Measurements from ENCODE around the gene ABL1. TPM values are rescaled to one million over a fixed set of nuclear protein-coding genes. Genes with fewer than 3 reads are reported as not detected.

ABL1 gene
- total RNA-seq, 2 experiments from 2014 or later, result 33.5 to 37.3 TPM

DNA sequence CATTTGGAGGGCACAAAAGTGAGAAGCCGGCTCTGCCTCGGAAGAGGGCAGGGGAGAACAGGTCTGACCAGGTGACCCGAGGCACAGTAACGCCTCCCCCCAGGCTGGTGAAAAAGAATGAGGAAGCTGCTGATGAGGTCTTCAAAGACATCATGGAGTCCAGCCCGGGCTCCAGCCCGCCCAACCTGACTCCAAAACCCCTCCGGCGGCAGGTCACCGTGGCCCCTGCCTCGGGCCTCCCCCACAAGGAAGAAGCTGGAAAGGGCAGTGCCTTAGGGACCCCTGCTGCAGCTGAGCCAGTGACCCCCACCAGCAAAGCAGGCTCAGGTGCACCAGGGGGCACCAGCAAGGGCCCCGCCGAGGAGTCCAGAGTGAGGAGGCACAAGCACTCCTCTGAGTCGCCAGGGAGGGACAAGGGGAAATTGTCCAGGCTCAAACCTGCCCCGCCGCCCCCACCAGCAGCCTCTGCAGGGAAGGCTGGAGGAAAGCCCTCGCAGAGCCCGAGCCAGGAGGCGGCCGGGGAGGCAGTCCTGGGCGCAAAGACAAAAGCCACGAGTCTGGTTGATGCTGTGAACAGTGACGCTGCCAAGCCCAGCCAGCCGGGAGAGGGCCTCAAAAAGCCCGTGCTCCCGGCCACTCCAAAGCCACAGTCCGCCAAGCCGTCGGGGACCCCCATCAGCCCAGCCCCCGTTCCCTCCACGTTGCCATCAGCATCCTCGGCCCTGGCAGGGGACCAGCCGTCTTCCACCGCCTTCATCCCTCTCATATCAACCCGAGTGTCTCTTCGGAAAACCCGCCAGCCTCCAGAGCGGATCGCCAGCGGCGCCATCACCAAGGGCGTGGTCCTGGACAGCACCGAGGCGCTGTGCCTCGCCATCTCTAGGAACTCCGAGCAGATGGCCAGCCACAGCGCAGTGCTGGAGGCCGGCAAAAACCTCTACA lies 49.8 kb downstream of the ABL1 start:
- Mint-ChIP-seq H3K4me1 (no peaks in the 10 kb centered on the region), H3K36me3 (ENCODE audit: low read depth) (peaks cover 8% of the 10 kb centered on the region), H3K27me3 (no peaks in the 10 kb centered on the region), H3K27ac (no peak overlapping the region), H3K4me3 (no peak overlapping the region), H3K9me3 (no peaks in the 10 kb centered on the region)
- DNase-seq, result no peak
- POLR2A ChIA-PET, result no interaction called here
- CTCF ChIA-PET, result interaction anchor here (0.5 kb wide), 1 partner anchor 1233 kb away, joined by 3 read pairs; no protein-coding TSS in a partner anchor

DNA sequence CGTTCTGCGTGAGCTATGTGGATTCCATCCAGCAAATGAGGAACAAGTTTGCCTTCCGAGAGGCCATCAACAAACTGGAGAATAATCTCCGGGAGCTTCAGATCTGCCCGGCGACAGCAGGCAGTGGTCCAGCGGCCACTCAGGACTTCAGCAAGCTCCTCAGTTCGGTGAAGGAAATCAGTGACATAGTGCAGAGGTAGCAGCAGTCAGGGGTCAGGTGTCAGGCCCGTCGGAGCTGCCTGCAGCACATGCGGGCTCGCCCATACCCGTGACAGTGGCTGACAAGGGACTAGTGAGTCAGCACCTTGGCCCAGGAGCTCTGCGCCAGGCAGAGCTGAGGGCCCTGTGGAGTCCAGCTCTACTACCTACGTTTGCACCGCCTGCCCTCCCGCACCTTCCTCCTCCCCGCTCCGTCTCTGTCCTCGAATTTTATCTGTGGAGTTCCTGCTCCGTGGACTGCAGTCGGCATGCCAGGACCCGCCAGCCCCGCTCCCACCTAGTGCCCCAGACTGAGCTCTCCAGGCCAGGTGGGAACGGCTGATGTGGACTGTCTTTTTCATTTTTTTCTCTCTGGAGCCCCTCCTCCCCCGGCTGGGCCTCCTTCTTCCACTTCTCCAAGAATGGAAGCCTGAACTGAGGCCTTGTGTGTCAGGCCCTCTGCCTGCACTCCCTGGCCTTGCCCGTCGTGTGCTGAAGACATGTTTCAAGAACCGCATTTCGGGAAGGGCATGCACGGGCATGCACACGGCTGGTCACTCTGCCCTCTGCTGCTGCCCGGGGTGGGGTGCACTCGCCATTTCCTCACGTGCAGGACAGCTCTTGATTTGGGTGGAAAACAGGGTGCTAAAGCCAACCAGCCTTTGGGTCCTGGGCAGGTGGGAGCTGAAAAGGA lies 50.7 kb downstream of the ABL1 start:
- H3K27me3 Mint-ChIP-seq, result no peaks in the 10 kb centered on the region
- CTCF ChIA-PET, result interaction anchor here (0.5 to 0.6 kb wide), 2 partner anchors 67 to 1234 kb away, joined by 3 read pairs; no protein-coding TSS in a partner anchor

DNA sequence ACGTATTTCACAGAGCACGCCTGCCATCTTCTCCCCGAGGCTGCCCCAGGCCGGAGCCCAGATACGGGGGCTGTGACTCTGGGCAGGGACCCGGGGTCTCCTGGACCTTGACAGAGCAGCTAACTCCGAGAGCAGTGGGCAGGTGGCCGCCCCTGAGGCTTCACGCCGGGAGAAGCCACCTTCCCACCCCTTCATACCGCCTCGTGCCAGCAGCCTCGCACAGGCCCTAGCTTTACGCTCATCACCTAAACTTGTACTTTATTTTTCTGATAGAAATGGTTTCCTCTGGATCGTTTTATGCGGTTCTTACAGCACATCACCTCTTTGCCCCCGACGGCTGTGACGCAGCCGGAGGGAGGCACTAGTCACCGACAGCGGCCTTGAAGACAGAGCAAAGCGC lies 51.9 kb downstream of the ABL1 start:
- H3K4me3 Mint-ChIP-seq, result no peak overlapping the region
- H3K9me3 Mint-ChIP-seq, result no peaks in the 10 kb centered on the region
- ChIA-PET CTCF (no interaction called here), POLR2A (no interaction called here)
- H3K27me3 Mint-ChIP-seq, result no peaks in the 10 kb centered on the region
- H3K4me1 Mint-ChIP-seq, result no peaks in the 10 kb centered on the region
- H3K27ac Mint-ChIP-seq, result no peak overlapping the region
- peaks cover 8% of the 10 kb centered on the region for H3K36me3 Mint-ChIP-seq (ENCODE audit: low read depth)
- DNase-seq, result no peak

More for the DNA sequence above, 50.7 kb downstream of the ABL1 start:
- Mint-ChIP-seq H3K36me3 (ENCODE audit: low read depth) (peaks cover 8% of the 10 kb centered on the region), H3K27ac (peak overlapping the region; percentile 13), H3K4me1 (no peaks in the 10 kb centered on the region), H3K9me3 (no peaks in the 10 kb centered on the region), H3K4me3 (no peak overlapping the region)
- DNase-seq, result no peak
- POLR2A ChIA-PET, result no interaction called here

DNA sequence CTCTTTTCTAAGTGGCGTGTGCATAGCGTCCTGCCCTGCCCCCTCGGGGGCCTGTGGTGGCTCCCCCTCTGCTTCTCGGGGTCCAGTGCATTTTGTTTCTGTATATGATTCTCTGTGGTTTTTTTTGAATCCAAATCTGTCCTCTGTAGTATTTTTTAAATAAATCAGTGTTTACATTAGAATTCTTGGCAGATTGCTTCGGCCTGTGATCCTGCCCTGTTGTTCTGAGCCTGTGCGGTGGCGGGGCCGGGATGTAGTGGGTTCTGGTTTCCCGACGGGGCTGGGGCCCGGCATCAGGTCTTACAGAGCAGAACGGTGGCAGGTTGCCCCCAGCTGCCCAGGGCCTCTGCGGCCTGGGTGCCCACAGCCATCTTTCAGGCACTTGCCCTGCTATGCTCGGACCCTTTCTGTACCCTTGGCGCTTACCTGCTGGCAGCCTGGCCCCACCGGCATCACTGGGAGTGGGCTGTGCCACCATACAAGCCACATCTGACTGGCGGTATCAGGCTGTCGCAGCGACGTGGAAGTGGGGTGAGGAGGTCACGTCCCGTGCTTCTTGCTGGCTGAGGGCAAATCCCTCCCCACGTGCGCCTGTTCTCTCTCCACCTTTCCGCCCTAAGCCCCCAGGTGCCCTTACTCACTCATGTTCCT lies 52.6 kb downstream of the ABL1 start:
- no peaks in the 10 kb centered on the region for H3K27me3 Mint-ChIP-seq
- H3K4me3 Mint-ChIP-seq, result no peak overlapping the region
- CTCF ChIA-PET, result no interaction called here
- POLR2A ChIA-PET, result no interaction called here
- H3K9me3 Mint-ChIP-seq, result no peaks in the 10 kb centered on the region
- H3K36me3 Mint-ChIP-seq (ENCODE audit: low read depth), result peaks cover 8% of the 10 kb centered on the region
- no peak for DNase-seq
- no peaks in the 10 kb centered on the region for H3K4me1 Mint-ChIP-seq
- no peak overlapping the region for H3K27ac Mint-ChIP-seq

DNA sequence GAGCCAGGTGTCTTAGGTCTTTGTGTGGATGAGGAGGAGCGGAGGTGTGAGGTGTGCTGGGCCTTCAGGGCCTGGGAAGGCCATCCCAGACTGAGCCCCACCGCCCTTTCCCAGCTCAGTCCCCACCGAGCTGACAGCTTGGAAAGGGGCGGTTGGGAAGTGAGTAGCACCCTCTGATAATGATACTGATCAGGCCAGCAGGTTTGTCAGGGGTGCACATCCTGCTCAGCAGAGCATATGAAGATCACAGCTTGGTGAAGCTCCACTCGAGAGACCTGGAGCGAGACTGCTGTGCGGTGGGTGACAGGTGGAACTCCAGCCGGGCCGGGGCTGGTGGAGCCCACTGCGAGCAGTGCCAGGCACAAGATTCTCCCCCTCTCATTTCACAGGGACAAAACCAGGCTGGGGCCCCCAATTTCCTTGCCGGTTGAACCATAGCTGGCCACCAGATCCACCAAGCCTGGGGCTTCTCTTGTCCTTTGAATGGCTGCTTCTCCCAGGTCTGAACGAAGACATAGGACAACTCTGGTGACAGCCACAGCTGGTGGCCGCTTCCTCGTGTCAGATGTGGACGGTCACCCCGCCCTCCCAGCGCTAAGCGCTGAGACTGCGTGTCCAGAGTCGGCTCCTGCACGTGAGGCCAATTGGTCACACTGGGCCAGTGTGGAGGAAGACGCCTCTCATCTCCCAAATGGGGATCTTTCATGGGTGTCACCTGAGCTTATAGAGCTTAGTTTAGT lies 53.3 kb downstream of the ABL1 start:
- ChIA-PET POLR2A (no interaction called here), CTCF (interaction anchor here (0.6 kb wide), 1 partner anchor 88 kb away, joined by 3 read pairs; no protein-coding TSS in a partner anchor)
- H3K27ac Mint-ChIP-seq, result no peak overlapping the region
- no peaks in the 10 kb centered on the region for H3K9me3 Mint-ChIP-seq
- H3K27me3 Mint-ChIP-seq, result no peaks in the 10 kb centered on the region
- H3K4me1 Mint-ChIP-seq, result no peaks in the 10 kb centered on the region
- DNase-seq, result no peak
- H3K36me3 Mint-ChIP-seq (ENCODE audit: low read depth), result peaks cover 8% of the 10 kb centered on the region
- H3K4me3 Mint-ChIP-seq, result no peak overlapping the region

DNA sequence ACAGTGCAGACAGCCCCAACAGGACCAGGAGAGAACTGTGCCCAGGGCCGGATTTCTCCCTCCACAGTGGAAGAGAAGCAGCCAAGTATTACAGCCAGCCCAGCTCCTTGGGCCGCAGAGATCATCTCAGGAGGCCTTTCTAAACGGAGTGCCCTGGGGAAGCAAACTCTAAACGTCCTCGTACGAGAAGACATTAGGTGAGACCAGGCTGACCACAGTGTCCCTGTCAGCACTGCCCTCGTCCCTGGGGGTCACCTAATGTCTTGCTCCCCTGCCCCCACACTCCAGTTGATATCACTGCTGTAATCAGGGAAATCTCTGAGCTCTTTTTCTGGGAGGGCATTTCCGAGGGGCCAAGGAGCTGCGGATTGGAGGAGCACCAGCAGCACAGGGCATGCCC lies 55.1 kb downstream of the ABL1 start:
- DNase-seq, result no peak
- ChIA-PET CTCF (interaction anchor here (0.5 to 1.2 kb wide), 3 partner anchors 10 to 155 kb away, joined by 3 to 4 read pairs (median 3); no protein-coding TSS in a partner anchor), POLR2A (no interaction called here)
- H3K36me3 Mint-ChIP-seq (ENCODE audit: low read depth), result peaks cover 2% of the 10 kb centered on the region
- H3K4me1 Mint-ChIP-seq, result no peaks in the 10 kb centered on the region
- no peaks in the 10 kb centered on the region for H3K9me3 Mint-ChIP-seq
- no peak overlapping the region for H3K27ac Mint-ChIP-seq
- H3K4me3 Mint-ChIP-seq, result no peak overlapping the region
- no peaks in the 10 kb centered on the region for H3K27me3 Mint-ChIP-seq

DNA sequence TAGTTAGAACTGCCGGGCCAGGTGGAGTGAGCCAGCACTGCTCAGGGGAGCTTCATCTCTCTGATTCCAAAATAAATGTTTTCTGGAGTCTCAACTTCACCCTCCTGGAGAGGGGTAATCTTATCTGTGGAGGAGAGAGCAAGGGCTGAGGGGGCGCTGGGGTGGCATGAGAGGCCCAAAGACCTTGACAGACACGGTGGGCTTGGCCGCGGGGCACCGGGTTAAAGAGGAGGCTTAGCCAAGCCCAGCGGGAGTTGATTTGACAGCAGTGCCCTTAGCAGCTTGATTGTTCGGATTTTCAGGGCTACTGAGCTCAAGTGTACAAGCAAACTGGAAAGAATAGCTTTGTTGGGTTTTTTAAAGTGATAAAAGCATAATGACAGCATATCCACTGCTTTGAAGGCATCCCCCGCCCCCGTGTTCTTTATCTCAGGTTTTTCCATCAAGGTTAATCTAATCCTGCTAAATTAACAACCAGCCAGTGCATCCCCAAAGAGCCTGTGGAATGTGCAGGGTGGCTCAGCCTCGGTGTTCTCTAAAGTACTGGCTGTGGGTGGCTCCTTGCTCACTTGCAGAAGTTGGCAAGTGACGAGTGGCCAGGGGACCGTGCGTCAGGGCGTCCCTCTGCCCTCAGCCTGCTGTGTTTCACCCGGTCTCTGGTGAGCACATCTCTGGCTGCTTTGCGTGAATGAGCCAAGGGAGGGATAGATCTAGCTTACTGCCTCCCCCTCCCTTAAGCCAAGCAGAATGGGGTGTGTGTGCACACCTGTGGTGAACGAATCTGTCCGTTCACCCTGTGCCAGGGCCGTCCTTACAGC lies 56.0 kb downstream of the ABL1 start:
- no peak overlapping the region for H3K27ac Mint-ChIP-seq
- H3K36me3 Mint-ChIP-seq (ENCODE audit: low read depth), result no peaks in the 10 kb centered on the region
- H3K4me1 Mint-ChIP-seq, result no peaks in the 10 kb centered on the region
- no peak for DNase-seq
- no peaks in the 10 kb centered on the region for H3K27me3 Mint-ChIP-seq
- no peaks in the 10 kb centered on the region for H3K9me3 Mint-ChIP-seq
- ChIA-PET CTCF (interaction anchor here (1.1 to 1.2 kb wide), 2 partner anchors 9 to 22 kb away, joined by 3 read pairs; no protein-coding TSS in a partner anchor), POLR2A (no interaction called here)
- no peak overlapping the region for H3K4me3 Mint-ChIP-seq

DNA sequence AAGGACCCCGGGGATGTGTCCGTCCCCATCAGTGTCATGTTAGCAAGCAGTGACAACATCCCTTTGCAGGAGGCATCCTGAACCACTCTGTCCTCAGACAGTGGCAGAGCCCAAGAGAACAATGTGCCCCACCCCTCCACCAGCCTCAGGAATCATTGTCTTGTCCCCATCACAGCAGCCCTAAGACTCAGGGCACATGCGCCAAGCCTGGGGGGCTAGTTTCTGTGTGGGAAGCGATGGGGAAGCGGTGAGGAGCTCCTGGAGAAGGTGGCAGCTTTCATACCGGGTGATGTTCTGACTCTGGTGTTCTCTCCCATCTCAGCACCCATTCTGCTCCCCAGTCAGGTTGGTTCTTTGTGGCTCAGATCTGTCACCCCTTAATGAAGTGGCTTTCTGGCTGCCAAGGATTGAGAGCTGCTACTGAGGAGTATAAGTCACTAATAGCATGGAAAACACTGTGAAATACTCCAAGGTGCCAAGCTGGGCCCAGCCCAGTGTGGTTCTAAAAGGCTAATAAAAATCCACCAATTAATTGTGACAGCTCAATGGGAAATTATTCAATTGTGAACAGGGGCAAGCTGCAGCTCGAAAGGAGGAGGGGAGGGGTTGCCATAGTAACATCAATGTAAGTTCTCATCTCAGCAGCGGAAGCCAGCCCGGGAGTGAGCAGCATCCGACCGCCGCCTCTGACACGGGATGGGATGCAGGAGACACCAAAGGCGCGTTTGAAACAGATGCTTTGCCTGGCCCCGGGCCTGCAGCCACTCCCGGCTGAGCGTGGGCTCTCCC lies 56.8 kb downstream of the ABL1 start:
- Mint-ChIP-seq H3K4me3 (no peak overlapping the region), H3K27ac (no peak overlapping the region), H3K4me1 (no peaks in the 10 kb centered on the region), H3K27me3 (no peaks in the 10 kb centered on the region), H3K36me3 (ENCODE audit: low read depth) (no peaks in the 10 kb centered on the region), H3K9me3 (no peaks in the 10 kb centered on the region)
- DNase-seq, result no peak
- ChIA-PET POLR2A (no interaction called here), CTCF (interaction anchor here (0.6 kb wide), 1 partner anchor 501 kb away, joined by 4 read pairs; no protein-coding TSS in a partner anchor)

DNA sequence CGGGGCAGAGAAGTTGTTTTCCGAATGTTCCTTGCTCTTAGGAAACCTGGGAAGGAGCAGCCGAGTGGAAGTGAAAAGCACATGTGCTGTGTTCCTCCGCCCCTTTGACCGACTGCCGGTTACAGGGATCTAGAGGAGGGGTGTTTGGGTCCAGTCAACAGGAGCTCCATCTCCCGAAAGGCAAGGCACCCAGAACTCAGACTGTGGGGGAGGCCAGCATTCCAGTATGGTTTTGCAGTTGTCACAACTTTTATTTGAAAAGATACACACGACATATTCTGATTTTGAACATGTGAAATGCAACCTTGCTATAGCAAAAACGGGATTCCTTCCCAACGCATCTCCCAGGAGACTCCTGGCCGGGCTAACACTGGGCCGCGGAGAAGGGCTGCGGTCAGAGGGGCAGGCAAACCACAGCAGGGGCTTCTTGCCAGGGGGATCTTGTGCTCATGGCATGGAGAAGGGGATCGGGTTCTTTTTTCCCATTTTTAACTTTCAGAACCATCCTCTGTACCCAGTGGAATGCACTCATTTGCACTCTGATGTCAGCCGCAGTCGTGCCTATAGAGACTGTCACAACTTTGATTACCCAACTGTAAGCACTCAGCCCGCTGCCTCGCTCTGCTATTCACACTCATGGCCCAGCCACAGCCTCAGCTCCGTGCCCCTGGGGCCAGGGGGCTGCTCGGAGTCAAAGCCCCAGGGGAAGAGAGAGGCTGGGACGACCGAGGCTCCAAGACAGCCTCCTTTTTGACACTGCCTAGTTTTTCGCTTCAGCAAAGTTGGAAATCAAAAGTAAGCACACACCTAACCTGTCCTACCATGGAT lies 57.6 kb downstream of the ABL1 start:
- POLR2A ChIA-PET, result no interaction called here

DNA sequence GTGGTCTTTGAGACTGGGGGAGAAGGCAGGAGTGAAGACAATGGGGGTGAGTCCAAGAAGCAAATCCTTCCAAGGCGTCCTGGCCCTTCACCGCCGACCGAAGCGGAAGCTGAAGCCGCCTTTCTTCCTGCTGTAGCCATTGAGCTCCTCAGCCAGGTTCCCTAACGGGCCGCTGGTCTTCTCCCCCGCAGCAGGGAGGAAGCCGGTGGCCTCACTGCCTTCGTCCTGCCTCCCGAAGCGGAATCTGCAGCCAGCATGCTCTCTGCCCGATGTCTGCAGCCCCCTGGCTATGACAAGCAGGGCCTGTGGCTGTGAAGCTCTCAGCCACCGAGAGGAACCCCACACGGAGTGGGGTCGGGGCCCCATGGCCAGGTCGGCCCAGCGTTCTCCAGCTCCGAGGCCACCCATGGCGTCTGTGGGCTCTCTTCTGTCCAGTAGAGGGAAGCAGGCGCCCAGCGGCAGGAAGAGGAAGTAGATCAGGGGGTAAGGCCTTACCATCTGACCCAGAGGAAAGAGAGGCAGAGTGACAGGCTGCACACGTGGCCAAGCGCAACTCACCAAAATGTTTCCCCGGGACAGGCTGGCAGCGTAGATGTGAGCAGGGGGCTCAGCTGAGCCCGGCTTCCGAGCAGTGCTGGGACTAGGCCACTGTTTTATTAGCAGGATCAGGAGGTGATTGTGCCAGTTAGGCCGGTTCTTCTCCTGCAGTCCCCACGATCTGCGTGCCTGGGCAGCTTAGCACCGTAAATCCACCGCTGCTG lies 58.5 kb downstream of the ABL1 start:
- ChIA-PET POLR2A (no interaction called here), CTCF (no interaction called here)
- Mint-ChIP-seq H3K4me1 (no peaks in the 10 kb centered on the region), H3K9me3 (no peaks in the 10 kb centered on the region), H3K27ac (no peak overlapping the region), H3K36me3 (ENCODE audit: low read depth) (no peaks in the 10 kb centered on the region), H3K27me3 (no peaks in the 10 kb centered on the region), H3K4me3 (no peak overlapping the region)
- DNase-seq, result no peak

More for the DNA sequence above, 57.6 kb downstream of the ABL1 start:
- Mint-ChIP-seq H3K4me1 (no peaks in the 10 kb centered on the region), H3K4me3 (no peak overlapping the region), H3K36me3 (ENCODE audit: low read depth) (no peaks in the 10 kb centered on the region), H3K27ac (no peak overlapping the region), H3K9me3 (no peaks in the 10 kb centered on the region), H3K27me3 (no peaks in the 10 kb centered on the region)
- no peak for DNase-seq
- CTCF ChIA-PET, result no interaction called here

All from activated CD4-positive, alpha-beta T cell treated with anti-CD3 and anti-CD28 coated beads, Interleukin-2, amount 10 ng/mL, durations not matched to agents 7 days and 5 days (primary cell).